ENCODE results near the gene BIRC7.

BIRC7 gene

DNA sequence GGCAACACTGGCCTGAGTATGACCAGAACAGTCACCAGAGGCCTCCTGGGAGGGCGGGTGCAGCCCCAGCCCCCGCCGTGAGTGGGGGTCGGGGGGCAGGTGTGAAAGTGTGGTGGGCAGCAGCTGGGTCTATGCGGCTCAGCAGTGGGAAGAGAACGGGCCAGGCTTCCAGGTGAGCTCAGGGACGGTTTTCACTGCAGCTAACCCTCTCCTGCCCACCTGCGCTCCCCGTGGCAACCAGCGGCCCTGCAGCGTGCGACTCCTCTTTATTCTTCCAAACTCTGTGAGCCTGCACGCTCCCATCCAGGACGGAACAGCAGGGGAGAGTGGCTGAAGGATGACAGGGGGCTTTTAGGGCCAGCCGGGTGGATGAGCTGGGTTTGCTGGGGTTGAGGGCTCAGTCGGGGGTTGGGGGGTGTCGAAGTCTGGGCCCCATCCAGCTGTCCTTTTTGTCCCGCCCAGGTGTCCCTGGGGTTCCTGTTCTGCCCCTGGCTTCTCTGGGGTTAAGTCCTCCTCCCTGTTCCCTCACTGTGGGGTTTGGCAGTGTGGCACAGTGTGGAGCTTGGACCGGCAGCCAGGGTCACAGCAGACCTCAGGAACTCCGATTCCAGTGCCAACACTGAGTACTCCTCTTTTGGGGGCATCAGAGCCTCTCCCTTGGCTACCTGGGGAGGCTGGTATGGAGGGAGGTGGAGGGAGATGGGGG, 859 bp upstream of the BIRC7 start:
- no peak for TF ChIP-seq EZH2 (IDR thresholded peaks at IDR 0.05; ENCODE audit: borderline replicate concordance, low read length)
- TF ChIP-seq, protein P1, sequence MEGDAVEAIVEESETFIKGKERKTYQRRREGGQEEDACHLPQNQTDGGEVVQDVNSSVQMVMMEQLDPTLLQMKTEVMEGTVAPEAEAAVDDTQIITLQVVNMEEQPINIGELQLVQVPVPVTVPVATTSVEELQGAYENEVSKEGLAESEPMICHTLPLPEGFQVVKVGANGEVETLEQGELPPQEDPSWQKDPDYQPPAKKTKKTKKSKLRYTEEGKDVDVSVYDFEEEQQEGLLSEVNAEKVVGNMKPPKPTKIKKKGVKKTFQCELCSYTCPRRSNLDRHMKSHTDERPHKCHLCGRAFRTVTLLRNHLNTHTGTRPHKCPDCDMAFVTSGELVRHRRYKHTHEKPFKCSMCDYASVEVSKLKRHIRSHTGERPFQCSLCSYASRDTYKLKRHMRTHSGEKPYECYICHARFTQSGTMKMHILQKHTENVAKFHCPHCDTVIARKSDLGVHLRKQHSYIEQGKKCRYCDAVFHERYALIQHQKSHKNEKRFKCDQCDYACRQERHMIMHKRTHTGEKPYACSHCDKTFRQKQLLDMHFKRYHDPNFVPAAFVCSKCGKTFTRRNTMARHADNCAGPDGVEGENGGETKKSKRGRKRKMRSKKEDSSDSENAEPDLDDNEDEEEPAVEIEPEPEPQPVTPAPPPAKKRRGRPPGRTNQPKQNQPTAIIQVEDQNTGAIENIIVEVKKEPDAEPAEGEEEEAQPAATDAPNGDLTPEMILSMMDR (IDR thresholded peaks at IDR 0.05; ENCODE audit: low read length): peak; percentile 40; the same call in 1 of the 2 replicates
- no peaks in the 10 kb centered on the region for H3K4me1 ChIP-seq (ENCODE audit: insufficient read depth, low read length, severe bottlenecking)

DNA sequence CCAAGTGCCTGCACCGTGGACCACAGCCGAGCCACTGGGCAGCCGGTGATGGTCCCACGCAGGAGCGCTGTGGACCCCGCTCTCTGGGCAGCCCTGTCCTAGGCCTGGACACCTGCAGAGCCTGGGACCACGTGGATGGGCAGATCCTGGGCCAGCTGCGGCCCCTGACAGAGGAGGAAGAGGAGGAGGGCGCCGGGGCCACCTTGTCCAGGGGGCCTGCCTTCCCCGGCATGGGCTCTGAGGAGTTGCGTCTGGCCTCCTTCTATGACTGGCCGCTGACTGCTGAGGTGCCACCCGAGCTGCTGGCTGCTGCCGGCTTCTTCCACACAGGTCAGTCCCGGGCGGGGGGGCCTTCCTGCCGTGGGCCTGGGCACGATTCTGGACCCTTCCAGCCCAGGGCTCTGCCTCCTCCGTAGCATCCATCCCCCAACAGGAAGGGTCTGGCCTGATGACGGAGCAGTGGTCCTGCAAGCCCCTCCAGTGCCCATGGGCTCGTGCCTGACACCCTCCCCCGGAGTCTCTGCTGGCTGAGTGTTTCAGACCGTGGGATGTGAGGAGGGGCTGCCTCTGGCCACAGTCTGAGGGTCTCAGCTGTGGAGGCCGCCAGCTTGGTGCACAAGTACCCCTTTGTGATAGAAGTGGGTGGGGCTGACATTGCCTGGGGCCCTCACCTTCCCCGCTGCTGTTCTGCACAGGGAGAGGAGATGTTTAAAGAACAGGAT, 572 bp downstream of the BIRC7 start:
- H3K4me1 ChIP-seq (ENCODE audit: insufficient read depth, low read length, severe bottlenecking): no peaks in the 10 kb centered on the region
- H3K9me3 ChIP-seq (ENCODE audit: low read length): no peaks in the 10 kb centered on the region
- H3K9me2 ChIP-seq (ENCODE audit: low read depth, low read length): no peaks in the 10 kb centered on the region
- TF ChIP-seq, protein P1 (IDR thresholded peaks at IDR 0.05; ENCODE audit: low read length): no peak
- TF ChIP-seq EZH2 (IDR thresholded peaks at IDR 0.05; ENCODE audit: borderline replicate concordance, low read length): no peak
- H3K79me2 ChIP-seq (ENCODE audit: insufficient read depth, low read length): no peaks in the 10 kb centered on the region
- H3K4me2 ChIP-seq (ENCODE audit: low read length): no peak overlapping the region
- H2AFZ ChIP-seq (ENCODE audit: low read length): no peak overlapping the region
- H3K4me3 ChIP-seq (ENCODE audit: low read depth, low read length, poor library complexity, severe bottlenecking): no peak overlapping the region
- no peaks in the 10 kb centered on the region for H4K20me1 ChIP-seq (ENCODE audit: insufficient read depth, low read length)
- no peak overlapping the region for H3K27ac ChIP-seq (ENCODE audit: low read depth, low read length, poor library complexity, severe bottlenecking)
- no peaks in the 10 kb centered on the region for H3F3A ChIP-seq (ENCODE audit: insufficient read depth, low read length)
- H3K27me3 ChIP-seq (ENCODE audit: insufficient read depth, low read length): no peaks in the 10 kb centered on the region
- no peak overlapping the region for H3K9ac ChIP-seq (ENCODE audit: low read length)
- no peaks in the 10 kb centered on the region for H3K36me3 ChIP-seq (ENCODE audit: insufficient read depth, low read length)

More for the DNA sequence above, 859 bp upstream of the BIRC7 start:
- H2AFZ ChIP-seq (ENCODE audit: low read length): no peak overlapping the region
- no peaks in the 10 kb centered on the region for H3K27me3 ChIP-seq (ENCODE audit: insufficient read depth, low read length)
- no peak overlapping the region for H3K27ac ChIP-seq (ENCODE audit: low read depth, low read length, poor library complexity, severe bottlenecking)
- H3K79me2 ChIP-seq (ENCODE audit: insufficient read depth, low read length): no peaks in the 10 kb centered on the region
- no peak overlapping the region for H3K4me2 ChIP-seq (ENCODE audit: low read length)
- no peaks in the 10 kb centered on the region for H4K20me1 ChIP-seq (ENCODE audit: insufficient read depth, low read length)
- no peak overlapping the region for H3K4me3 ChIP-seq (ENCODE audit: low read depth, low read length, poor library complexity, severe bottlenecking)
- H3K9ac ChIP-seq (ENCODE audit: low read length): no peak overlapping the region
- H3K36me3 ChIP-seq (ENCODE audit: insufficient read depth, low read length): no peaks in the 10 kb centered on the region
- no peaks in the 10 kb centered on the region for H3K9me3 ChIP-seq (ENCODE audit: low read length)
- no peaks in the 10 kb centered on the region for H3F3A ChIP-seq (ENCODE audit: insufficient read depth, low read length)
- H3K9me2 ChIP-seq (ENCODE audit: low read depth, low read length): no peaks in the 10 kb centered on the region

DNA sequence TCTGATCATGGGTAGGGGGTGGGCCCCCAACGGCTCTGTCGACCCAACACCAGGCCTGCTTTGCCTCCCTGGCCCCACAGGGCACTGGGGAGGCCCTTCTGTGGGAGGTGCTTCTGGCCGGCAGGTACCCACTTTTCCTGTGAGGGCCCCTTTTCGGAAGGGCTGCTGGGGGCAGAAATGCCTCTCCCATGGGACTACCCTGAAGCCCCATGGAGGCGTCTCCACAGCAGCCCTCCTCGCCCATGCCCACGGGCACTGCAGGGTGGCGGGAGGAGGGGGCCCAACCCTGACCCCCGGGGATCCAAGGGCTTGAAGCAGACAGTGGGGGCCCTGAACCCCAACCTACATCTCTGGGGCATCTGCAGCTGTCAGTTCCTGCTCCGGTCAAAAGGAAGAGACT, 2.3 kb downstream of the BIRC7 start:
- H3K9ac ChIP-seq (ENCODE audit: low read length): no peak overlapping the region

More for the DNA sequence above, 2.3 kb downstream of the BIRC7 start:
- H3K9me2 ChIP-seq (ENCODE audit: low read depth, low read length): no peaks in the 10 kb centered on the region
- no peak for TF ChIP-seq EZH2 (IDR thresholded peaks at IDR 0.05; ENCODE audit: borderline replicate concordance, low read length)
- H3K27ac ChIP-seq (ENCODE audit: low read depth, low read length, poor library complexity, severe bottlenecking): no peak overlapping the region
- H3K4me2 ChIP-seq (ENCODE audit: low read length): no peak overlapping the region
- H3K79me2 ChIP-seq (ENCODE audit: insufficient read depth, low read length): no peaks in the 10 kb centered on the region
- H3K4me1 ChIP-seq (ENCODE audit: insufficient read depth, low read length, severe bottlenecking): no peaks in the 10 kb centered on the region
- H3K9me3 ChIP-seq (ENCODE audit: low read length): no peaks in the 10 kb centered on the region
- no peaks in the 10 kb centered on the region for H3K27me3 ChIP-seq (ENCODE audit: insufficient read depth, low read length)
- H4K20me1 ChIP-seq (ENCODE audit: insufficient read depth, low read length): no peaks in the 10 kb centered on the region
- no peaks in the 10 kb centered on the region for H3F3A ChIP-seq (ENCODE audit: insufficient read depth, low read length)
- no peaks in the 10 kb centered on the region for H3K36me3 ChIP-seq (ENCODE audit: insufficient read depth, low read length)
- H2AFZ ChIP-seq (ENCODE audit: low read length): no peak overlapping the region
- no peak overlapping the region for H3K4me3 ChIP-seq (ENCODE audit: low read depth, low read length, poor library complexity, severe bottlenecking)

All from OCI-LY1 (cell line).